Measurements from ENCODE around the gene EXOC2. TPM values are rescaled to one million over a fixed set of nuclear protein-coding genes. Genes with fewer than 3 reads are reported as not detected.

The EXOC2 gene
- total RNA-seq, 4 donors from 2014 or later = 7.6 to 22.5 (median 20.2) TPM

GRCh38 chr6:570825-571224 lies 122.1 kb downstream of the EXOC2 start:
- Histone ChIP-seq H3K27me3 (no peaks in the 10 kb centered on the region), H3K36me3 (peaks cover 0 to 3% (median 0%) of the 10 kb centered on the region in 4 donors), H3K4me3 (no peak overlapping the region), H3K9me3 (no peaks in the 10 kb centered on the region), H3K27ac (no peak overlapping the region), H3K4me1 (no peaks in the 10 kb centered on the region)
- DNase-seq = no peak
- TF ChIP-seq POLR2AphosphoS5 (IDR thresholded peaks at IDR 0.05) = no peak
- TF ChIP-seq EP300 (IDR thresholded peaks at IDR 0.05; ENCODE audit: low read depth) = no peak
- TF ChIP-seq POLR2A (IDR thresholded peaks at IDR 0.05) = no peak
- no peak for TF ChIP-seq CTCF (IDR thresholded peaks at IDR 0.05)
- intact Hi-C loops (cut with DNase I; ENCODE audit: low total_unique reads) = no loop called here
- WGBS, 2 donors (ENCODE audit: low coverage in 1 of 2) = 40 to 86% methylated on average over 1 to 5 of the region's 5 CpGs
- in situ Hi-C loops (cut with MboI; ENCODE audit: low pct_ligation_motif_present in 1 of 4, low pct_unique_long_range_greater_than_20kb in 1 of 4, low sequenced_read_pairs in 3 of 4) = no loop called here

GRCh38 chr6:568954-569523 lies 123.9 kb downstream of the EXOC2 start:
- no peaks in the 10 kb centered on the region for H3K27me3 ChIP-seq
- in situ Hi-C loops (cut with MboI; ENCODE audit: low pct_ligation_motif_present in 1 of 4, low pct_unique_long_range_greater_than_20kb in 1 of 4, low sequenced_read_pairs in 3 of 4) = no loop called here
- H3K4me1 ChIP-seq = no peaks in the 10 kb centered on the region
- no peaks in the 10 kb centered on the region for H3K9me3 ChIP-seq
- no peak for TF ChIP-seq POLR2A (IDR thresholded peaks at IDR 0.05)
- no peak for TF ChIP-seq EP300 (IDR thresholded peaks at IDR 0.05; ENCODE audit: low read depth)
- no peak for TF ChIP-seq CTCF (IDR thresholded peaks at IDR 0.05)
- no peak for TF ChIP-seq POLR2AphosphoS5 (IDR thresholded peaks at IDR 0.05)
- intact Hi-C loops (cut with DNase I; ENCODE audit: low total_unique reads) = no loop called here
- DNase-seq = no peak
- no peak overlapping the region for H3K27ac ChIP-seq
- H3K36me3 ChIP-seq = peaks cover 0 to 8% (median 0%) of the 10 kb centered on the region in 4 donors
- no peak overlapping the region for H3K4me3 ChIP-seq
- 80 to 82% methylated on average over 6 of the region's 6 CpGs for WGBS, 2 donors (ENCODE audit: low coverage in 1 of 2)

GRCh38 chr6:568085-568484 lies 124.9 kb downstream of the EXOC2 start:
- 86 to 100% methylated on average over 2 to 9 of the region's 9 CpGs for whole genome bisulfite sequencing, 2 donors (ENCODE audit: low coverage in 1 of 2)
- in situ Hi-C loops (cut with MboI; ENCODE audit: low pct_ligation_motif_present in 1 of 4, low pct_unique_long_range_greater_than_20kb in 1 of 4, low sequenced_read_pairs in 3 of 4) = no loop called here
- H3K27me3 ChIP-seq = no peaks in the 10 kb centered on the region

GRCh38 chr6:563863-564262 lies 129.1 kb downstream of the EXOC2 start:
- H3K27ac ChIP-seq = no peak overlapping the region
- no peaks in the 10 kb centered on the region for H3K4me1 ChIP-seq
- H3K27me3 ChIP-seq = no peaks in the 10 kb centered on the region
- intact Hi-C loops (cut with DNase I; ENCODE audit: low total_unique reads) (no loop called here), in situ Hi-C loops (cut with MboI; ENCODE audit: low pct_ligation_motif_present in 1 of 4, low pct_unique_long_range_greater_than_20kb in 1 of 4, low sequenced_read_pairs in 3 of 4) (no loop called here)
- DNase-seq = no peak
- no peaks in the 10 kb centered on the region for H3K9me3 ChIP-seq
- no peak overlapping the region for H3K4me3 ChIP-seq
- TF ChIP-seq POLR2AphosphoS5 (IDR thresholded peaks at IDR 0.05) (no peak), POLR2A (IDR thresholded peaks at IDR 0.05) (no peak), EP300 (IDR thresholded peaks at IDR 0.05; ENCODE audit: low read depth) (no peak), CTCF (IDR thresholded peaks at IDR 0.05) (no peak)
- 93 to 95% methylated on average over 8 to 13 of the region's 13 CpGs for WGBS, 2 donors (ENCODE audit: low coverage in 1 of 2)
- peaks cover 0 to 12% (median 6%) of the 10 kb centered on the region in 4 donors for H3K36me3 ChIP-seq

More at GRCh38 chr6:568085-568484, 124.9 kb downstream of the EXOC2 start:
- peaks cover 0 to 11% (median 0%) of the 10 kb centered on the region in 4 donors for H3K36me3 ChIP-seq
- no peak overlapping the region for H3K4me3 ChIP-seq
- DNase-seq = no peak
- H3K4me1 ChIP-seq = no peaks in the 10 kb centered on the region
- intact Hi-C loops (cut with DNase I; ENCODE audit: low total_unique reads) = no loop called here
- no peak overlapping the region for H3K27ac ChIP-seq
- TF ChIP-seq POLR2A (IDR thresholded peaks at IDR 0.05) (no peak), CTCF (IDR thresholded peaks at IDR 0.05) (no peak), EP300 (IDR thresholded peaks at IDR 0.05; ENCODE audit: low read depth) (no peak), POLR2AphosphoS5 (IDR thresholded peaks at IDR 0.05) (no peak)
- no peaks in the 10 kb centered on the region for H3K9me3 ChIP-seq

Data from transverse colon (tissue), 4 donors.